ENCODE results near the gene ADORA1. TPM values are rescaled to one million over a fixed set of nuclear protein-coding genes. Genes with fewer than 3 reads are reported as not detected.

ADORA1 gene
- total RNA-seq, 2 experiments from 2014 or later, result not detected

DNA sequence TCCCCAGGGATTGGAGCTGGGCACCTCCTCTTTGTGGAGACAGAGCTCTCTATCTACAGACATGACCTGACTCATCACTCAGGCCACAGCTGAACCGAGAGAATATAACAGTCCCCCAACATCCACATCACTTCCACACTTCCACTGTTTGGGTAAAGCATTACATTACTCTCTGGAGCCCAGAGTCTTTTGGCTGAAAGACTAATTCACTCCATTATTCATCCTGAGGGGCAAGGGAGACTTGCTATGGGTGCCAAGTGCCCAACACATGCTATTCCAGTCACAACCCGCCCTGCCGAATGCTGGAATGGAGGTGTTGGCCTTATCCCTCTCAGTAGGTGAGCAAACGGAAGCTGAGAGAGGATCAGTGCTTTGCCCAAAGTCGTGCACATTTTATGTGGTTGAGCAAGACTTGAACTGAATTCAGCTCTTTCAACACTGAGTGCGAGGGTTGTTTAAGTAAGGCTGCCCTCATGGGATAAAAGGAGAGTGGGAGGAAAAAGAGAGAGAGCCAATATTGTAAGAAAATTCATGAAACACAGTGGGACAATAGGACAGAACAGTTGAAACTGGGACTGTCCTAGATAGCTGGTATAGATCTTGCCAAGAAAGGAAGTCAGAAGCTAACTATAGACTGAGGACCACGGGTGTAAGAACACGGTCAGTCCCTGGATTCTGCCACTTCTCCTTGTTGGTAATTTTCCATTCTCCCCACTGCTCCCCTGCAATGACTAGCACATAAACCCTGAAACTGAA is 72.5 kb downstream of the ADORA1 start:
- intact Hi-C loops (cut with micrococcal nuclease), result no loop called here
- Mint-ChIP-seq H3K27ac (no peak overlapping the region), H3K4me3 (no peak overlapping the region), H3K9me3 (no peaks in the 10 kb centered on the region), H3K36me3 (ENCODE audit: low read depth) (no peaks in the 10 kb centered on the region), H3K4me1 (ENCODE audit: low read depth) (no peaks in the 10 kb centered on the region), H3K27me3 (no peaks in the 10 kb centered on the region)
- ChIA-PET POLR2A (no interaction called here), CTCF (interaction anchor here (0.6 to 2.4 kb wide), 6 partner anchors 12 to 160 kb away, joined by 3 to 7 read pairs (median 4); no protein-coding TSS in a partner anchor)
- no peak for ATAC-seq
- DNase-seq, result no peak
- TF ChIP-seq, protein P1, sequence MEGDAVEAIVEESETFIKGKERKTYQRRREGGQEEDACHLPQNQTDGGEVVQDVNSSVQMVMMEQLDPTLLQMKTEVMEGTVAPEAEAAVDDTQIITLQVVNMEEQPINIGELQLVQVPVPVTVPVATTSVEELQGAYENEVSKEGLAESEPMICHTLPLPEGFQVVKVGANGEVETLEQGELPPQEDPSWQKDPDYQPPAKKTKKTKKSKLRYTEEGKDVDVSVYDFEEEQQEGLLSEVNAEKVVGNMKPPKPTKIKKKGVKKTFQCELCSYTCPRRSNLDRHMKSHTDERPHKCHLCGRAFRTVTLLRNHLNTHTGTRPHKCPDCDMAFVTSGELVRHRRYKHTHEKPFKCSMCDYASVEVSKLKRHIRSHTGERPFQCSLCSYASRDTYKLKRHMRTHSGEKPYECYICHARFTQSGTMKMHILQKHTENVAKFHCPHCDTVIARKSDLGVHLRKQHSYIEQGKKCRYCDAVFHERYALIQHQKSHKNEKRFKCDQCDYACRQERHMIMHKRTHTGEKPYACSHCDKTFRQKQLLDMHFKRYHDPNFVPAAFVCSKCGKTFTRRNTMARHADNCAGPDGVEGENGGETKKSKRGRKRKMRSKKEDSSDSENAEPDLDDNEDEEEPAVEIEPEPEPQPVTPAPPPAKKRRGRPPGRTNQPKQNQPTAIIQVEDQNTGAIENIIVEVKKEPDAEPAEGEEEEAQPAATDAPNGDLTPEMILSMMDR (IDR thresholded peaks at IDR 0.05), result no peak

DNA sequence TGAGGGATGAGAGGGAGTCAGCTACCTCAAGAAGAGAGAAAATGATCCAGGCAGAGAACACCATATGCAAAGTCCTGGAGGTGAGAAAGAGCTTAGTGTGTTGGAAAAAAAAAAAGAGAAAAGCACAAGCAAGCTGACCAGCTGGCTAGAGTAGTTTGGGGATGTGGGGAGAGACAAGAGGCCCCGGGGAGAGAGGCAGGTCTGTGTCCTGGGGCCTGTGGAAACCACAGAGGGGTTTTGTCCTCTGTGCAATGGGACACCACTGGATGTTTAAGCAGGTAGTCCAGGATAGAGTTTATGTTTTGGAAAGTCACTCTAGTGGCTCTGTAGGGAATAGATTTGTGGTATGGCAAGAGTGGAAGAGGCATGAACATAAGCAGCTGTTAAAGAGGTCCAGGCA is 73.4 kb downstream of the ADORA1 start:
- no peaks in the 10 kb centered on the region for H3K27me3 Mint-ChIP-seq
- H3K36me3 Mint-ChIP-seq (ENCODE audit: low read depth), result no peaks in the 10 kb centered on the region
- TF ChIP-seq, protein P1 (IDR thresholded peaks at IDR 0.05), result no peak
- CTCF ChIA-PET, result interaction anchor here (1.3 to 3.5 kb wide), 2 partner anchors 16 to 28 kb away, joined by 3 to 23 read pairs; no protein-coding TSS in a partner anchor
- intact Hi-C loops (cut with micrococcal nuclease), result no loop called here
- DNase-seq, result no peak
- H3K4me3 Mint-ChIP-seq, result no peak overlapping the region
- H3K27ac Mint-ChIP-seq, result no peak overlapping the region
- no peaks in the 10 kb centered on the region for H3K4me1 Mint-ChIP-seq (ENCODE audit: low read depth)
- H3K9me3 Mint-ChIP-seq, result no peaks in the 10 kb centered on the region
- no peak for ATAC-seq
- POLR2A ChIA-PET, result no interaction called here

DNA sequence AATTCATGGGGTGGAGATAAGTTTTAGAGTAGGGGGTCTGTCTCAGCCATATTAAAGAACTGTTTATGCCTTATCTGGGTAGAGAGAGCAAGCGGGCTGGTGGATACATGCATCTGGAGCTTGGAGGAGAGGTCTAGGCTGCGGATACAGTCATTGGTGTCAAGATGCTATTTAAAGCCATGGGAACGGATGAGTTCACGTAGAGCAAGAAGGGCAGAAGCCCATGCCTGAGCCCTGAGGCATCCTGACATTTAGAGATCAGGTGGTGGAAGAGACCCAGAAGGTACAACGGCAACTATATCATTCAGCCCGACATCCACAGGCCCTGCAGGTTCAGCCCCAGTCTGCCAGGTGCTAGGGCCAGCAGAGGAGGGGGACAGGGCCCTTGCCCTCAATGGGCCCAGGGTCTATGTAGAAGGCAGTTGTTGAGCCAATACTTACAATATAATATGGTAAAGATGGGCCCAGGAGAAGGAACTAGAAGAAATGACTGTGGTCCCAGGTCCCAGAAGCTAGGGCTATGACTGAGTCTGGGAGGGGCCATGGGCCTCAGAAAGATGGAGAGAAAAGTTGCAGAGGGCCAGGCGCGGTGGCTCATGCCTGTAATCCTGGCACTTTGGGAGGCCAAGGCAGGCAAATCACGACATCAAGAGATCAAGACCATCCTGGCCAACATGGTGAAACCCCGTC is 74.1 kb downstream of the ADORA1 start:
- Mint-ChIP-seq H3K4me1 (ENCODE audit: low read depth) (no peaks in the 10 kb centered on the region), H3K36me3 (ENCODE audit: low read depth) (no peaks in the 10 kb centered on the region), H3K9me3 (no peaks in the 10 kb centered on the region), H3K4me3 (no peak overlapping the region), H3K27ac (no peak overlapping the region), H3K27me3 (no peaks in the 10 kb centered on the region)
- DNase-seq, result no peak
- CTCF ChIA-PET, result interaction anchor here (1.4 to 3.5 kb wide), 2 partner anchors 15 to 83 kb away, joined by 3 to 23 read pairs; no protein-coding TSS in a partner anchor
- POLR2A ChIA-PET, result no interaction called here
- intact Hi-C loops (cut with micrococcal nuclease), result no loop called here
- TF ChIP-seq, protein P1 (IDR thresholded peaks at IDR 0.05), result no peak
- no peak for ATAC-seq

DNA sequence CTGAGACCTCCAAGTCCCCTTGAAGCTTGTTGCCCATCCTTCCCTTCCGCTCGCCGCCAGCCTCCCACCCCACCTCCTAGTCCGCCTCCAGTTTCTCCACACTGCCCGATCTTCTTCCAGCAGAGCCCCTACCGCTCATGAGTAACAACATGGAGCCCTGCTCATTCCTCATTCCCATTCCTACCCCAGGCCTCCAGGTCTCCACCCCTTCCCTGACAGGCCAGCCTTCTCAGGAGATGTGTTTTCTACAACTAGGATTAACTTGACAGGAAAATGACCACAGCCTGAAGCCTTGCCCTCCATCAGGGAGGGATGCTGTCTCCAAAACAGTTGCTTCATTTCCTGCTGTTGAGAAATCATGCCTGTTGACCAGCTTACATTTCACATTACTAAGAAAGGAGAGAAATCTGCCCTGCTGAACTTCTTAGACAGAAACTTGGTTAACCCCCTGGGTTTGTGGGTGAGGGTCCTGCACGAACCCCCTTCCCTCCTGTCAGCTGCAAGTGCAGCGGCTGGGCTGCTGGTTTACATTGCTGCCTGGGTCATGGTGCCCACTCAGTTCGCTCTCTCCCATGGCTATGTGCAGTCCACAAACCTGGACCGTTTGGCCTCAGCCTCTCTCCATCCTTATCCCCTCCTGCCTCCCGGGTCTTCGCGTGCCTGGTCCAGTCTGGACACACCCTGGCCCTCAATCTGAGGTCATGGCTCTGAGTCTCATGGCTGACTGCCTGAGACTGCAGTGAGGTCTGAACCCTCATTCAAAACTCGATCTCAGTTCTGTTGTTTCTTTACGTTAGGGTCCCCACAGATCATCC is 75.1 kb downstream of the ADORA1 start:
- ATAC-seq (no peak), DNase-seq (no peak)
- Mint-ChIP-seq H3K4me1 (ENCODE audit: low read depth) (no peaks in the 10 kb centered on the region), H3K9me3 (no peaks in the 10 kb centered on the region), H3K27me3 (no peaks in the 10 kb centered on the region), H3K36me3 (ENCODE audit: low read depth) (no peaks in the 10 kb centered on the region), H3K4me3 (no peak overlapping the region), H3K27ac (no peak overlapping the region)
- ChIA-PET POLR2A (no interaction called here), CTCF (interaction anchor here (1.0 to 3.5 kb wide), 3 partner anchors 14 to 84 kb away, joined by 3 to 23 read pairs (median 5); no protein-coding TSS in a partner anchor)
- intact Hi-C loops (cut with micrococcal nuclease), result no loop called here
- TF ChIP-seq, protein P1 (IDR thresholded peaks at IDR 0.05), result no peak

Data from activated CD8-positive, alpha-beta T cell treated with anti-CD3 and anti-CD28 coated beads for 36 hours (primary cell).